Measurements from ENCODE around the gene RFWD3.

DNA sequence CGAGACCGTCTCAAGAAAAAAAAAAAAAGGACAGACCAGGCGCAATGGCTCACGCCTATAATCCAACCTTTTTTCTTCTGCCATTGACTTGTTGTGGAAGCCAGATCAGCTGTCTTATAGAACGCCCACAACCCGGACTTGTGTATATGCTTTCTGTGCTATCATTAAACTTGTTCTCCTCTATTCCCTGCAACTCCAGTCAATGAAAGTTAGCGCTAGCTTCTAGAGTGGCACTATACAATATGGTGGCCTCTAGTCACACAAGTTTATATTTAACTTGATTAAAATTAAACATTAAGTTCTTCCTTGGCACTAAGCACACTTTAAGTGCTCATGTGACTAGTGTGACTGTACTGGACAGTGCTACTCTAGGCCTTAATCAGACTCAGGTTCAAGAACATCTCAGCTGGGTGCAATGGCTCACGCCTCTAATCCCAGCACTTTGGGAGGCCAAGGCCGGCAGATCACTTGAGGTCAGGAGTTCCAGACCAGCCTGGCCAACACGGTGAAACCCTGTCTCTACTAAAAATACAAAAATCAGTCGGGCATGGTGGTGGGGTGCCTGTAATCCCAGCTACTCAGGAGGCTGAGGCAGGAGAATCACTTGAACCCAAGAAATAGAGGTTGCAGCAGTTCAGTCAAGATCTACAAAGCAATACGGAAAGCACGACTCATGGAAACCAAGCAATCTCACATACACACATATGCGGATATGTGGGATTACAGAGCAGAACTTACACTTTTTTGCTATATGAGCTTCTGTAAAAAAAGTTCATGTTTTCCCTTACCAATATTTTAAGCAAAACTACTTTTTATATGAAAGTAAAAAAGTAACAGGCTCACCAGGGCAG is 41.0 kb downstream of the RFWD3 start:
- TF ChIP-seq EP300 (IDR thresholded peaks at IDR 0.05) (no peak), CTCF (IDR thresholded peaks at IDR 0.05) (no peak), POLR2A (IDR thresholded peaks at IDR 0.05) (no peak)
